GM19467 (cell line): ENCODE data around the gene RERE.
"Not testable (repeated sequence)": the region's sequence is repeated elsewhere in the genome, so short reads cannot be mapped to it uniquely, and the experiment has no call there.

Source experiments
- ATAC-seq: cut with Tn5 transposase; IDR thresholded peaks from one replicate; pipeline ENCODE4 v1.9.1; 2021; ENCODE audit warnings: mild to moderate bottlenecking, moderate library complexity; ENCODE audit not compliant: unreplicated experiment

The RERE gene

GRCh38 chr1:8462371-8462892 is 355.0 kb downstream of the RERE start:
- no peak for ATAC-seq

GRCh38 chr1:8461351-8462110 is 355.9 kb downstream of the RERE start:
- no peak for ATAC-seq

GRCh38 chr1:8460784-8461183 is 356.7 kb downstream of the RERE start:
- no peak for ATAC-seq

GRCh38 chr1:8460132-8460544 is 357.3 kb downstream of the RERE start:
- ATAC-seq = no peak

- no peak for ATAC-seq
Observed at GRCh38 chr1:8458607-8459006, 358.8 kb downstream of the RERE start.

- no peak for ATAC-seq
Observed at GRCh38 chr1:8457760-8458381, 359.6 kb downstream of the RERE start.

GRCh38 chr1:8456991-8457390 is 360.4 kb downstream of the RERE start:
- ATAC-seq = no peak

- no peak for ATAC-seq
Observed at GRCh38 chr1:8456308-8456912, 361.0 kb downstream of the RERE start.

- no peak for ATAC-seq
Observed at GRCh38 chr1:8455700-8456307, 361.6 kb downstream of the RERE start.

GRCh38 chr1:8450312-8450711 is 367.1 kb downstream of the RERE start:
- no peak for ATAC-seq

GRCh38 chr1:8448911-8449661 is 368.4 kb downstream of the RERE start:
- no peak for ATAC-seq

GRCh38 chr1:8448505-8448904 is 368.9 kb downstream of the RERE start:
- not testable (repeated sequence) for ATAC-seq

GRCh38 chr1:8447616-8448150 is 369.8 kb downstream of the RERE start:
- ATAC-seq = no peak

GRCh38 chr1:8446119-8446518 is 371.3 kb downstream of the RERE start:
- not testable (repeated sequence) for ATAC-seq

- ATAC-seq = no peak
Observed at GRCh38 chr1:8443558-8444194, 373.8 kb downstream of the RERE start.

- ATAC-seq = no peak
Observed at GRCh38 chr1:8441426-8441825, 376.0 kb downstream of the RERE start.

- ATAC-seq = no peak
Observed at GRCh38 chr1:8439015-8439702, 378.3 kb downstream of the RERE start.

- no peak for ATAC-seq
Observed at GRCh38 chr1:8438489-8438888, 379.0 kb downstream of the RERE start.

- ATAC-seq = no peak
Observed at GRCh38 chr1:8437347-8437746, 380.1 kb downstream of the RERE start.
